Common myeloid progenitor, CD34-positive (primary cell): ENCODE measurements around the gene FLT4.

Experiments used
- CTCF ChIA-PET: fragments of 350-600 bp; sonication (Branson Sonifier 250); formaldehyde crosslinking; loops from one replicate; lab custom pipeline; 2021; ENCODE audit warnings: antibody characterized with exemption; lab: Charles Lee
- POLR2A ChIA-PET: fragments of 350-600 bp; sonication (Branson Sonifier 250); formaldehyde crosslinking; loops from one replicate; lab custom pipeline; 2021; ENCODE audit warnings: antibody characterized with exemption; lab: Charles Lee
- DNase-seq, 3 donors: peaks; one replicate each; pipeline versions ENCODE4 v3.0.0 to v3.0.0-alpha.2; 2013
- H3K27ac ChIP-seq, 2 experiments: 1 replicate in 1 of 2; 2 replicates in 1 of 2; pipeline ENCODE4 v1.7.0; 2013; ENCODE audit warnings: inconsistent platforms in 2 of 2, low read length in 2 of 2, mild to moderate bottlenecking in 2 of 2, low read depth in 1 of 2, moderate library complexity in 1 of 2; ENCODE audit not compliant: severe bottlenecking in 2 of 2, insufficient read depth in 1 of 2, poor library complexity in 1 of 2
- H3K27me3 ChIP-seq, 5 experiments: replicated peaks in 2 of 5; 1 replicate in 3 of 5; 2 replicates in 2 of 5; pipeline versions ENCODE4 v1.6.1 to v1.7.0; 2013; ENCODE audit warnings: low read length in 4 of 5, mild to moderate bottlenecking in 2 of 5, moderate library complexity in 2 of 5, inconsistent platforms in 1 of 5; ENCODE audit not compliant: insufficient read depth in 5 of 5, control insufficient read depth in 4 of 5
- H3K36me3 ChIP-seq, 4 experiments: 1 replicate in 2 of 4; 2 replicates in 2 of 4; pipeline versions ENCODE4 v1.6.1 to v1.7.0; 2013; ENCODE audit warnings: low read length in 3 of 4, control low read depth in 1 of 4, mild to moderate bottlenecking in 1 of 4; ENCODE audit not compliant: control insufficient read depth in 4 of 4, insufficient read depth in 4 of 4
- H3K4me1 ChIP-seq, 4 experiments: 1 replicate in 3 of 4; 2 replicates in 1 of 4; pipeline versions ENCODE4 v1.6.1 to v1.7.1; 2013; ENCODE audit warnings: low read length in 3 of 4, mild to moderate bottlenecking in 3 of 4, control low read depth in 1 of 4, inconsistent platforms in 1 of 4, moderate library complexity in 1 of 4; ENCODE audit not compliant: control insufficient read depth in 4 of 4, insufficient read depth in 4 of 4; ENCODE audit errors: control extremely low read depth in 1 of 4
- H3K4me3 ChIP-seq, 7 experiments: 1 replicate in 4 of 7; 2 replicates in 3 of 7; pipeline versions ENCODE4 v1.5.1 to v1.7.0; 2013; ENCODE audit warnings: mild to moderate bottlenecking in 7 of 7, low read length in 6 of 7, moderate library complexity in 6 of 7, inconsistent platforms in 2 of 7, low read depth in 2 of 7, control low read depth in 1 of 7; ENCODE audit not compliant: insufficient read depth in 4 of 7, control insufficient read depth in 1 of 7; ENCODE audit errors: extremely low read depth in 1 of 7
- H3K9me3 ChIP-seq, 5 experiments: 1 replicate in 4 of 5; 2 replicates in 1 of 5; pipeline versions ENCODE4 v1.6.1 to v1.7.1; 2013; ENCODE audit warnings: low read length in 4 of 5, mild to moderate bottlenecking in 2 of 5, inconsistent platforms in 1 of 5, low read depth in 1 of 5, moderate library complexity in 1 of 5; ENCODE audit not compliant: control insufficient read depth in 4 of 5, insufficient read depth in 2 of 5; ENCODE audit errors: control extremely low read depth in 1 of 5
- WGBS: methylation state at CpG from one replicate; pipeline ENCODE4 v1.1.5; 2013; ENCODE audit not compliant: insufficient coverage; 5-methylcytosine and 5-hydroxymethylcytosine counted together

The FLT4 gene

DNA sequence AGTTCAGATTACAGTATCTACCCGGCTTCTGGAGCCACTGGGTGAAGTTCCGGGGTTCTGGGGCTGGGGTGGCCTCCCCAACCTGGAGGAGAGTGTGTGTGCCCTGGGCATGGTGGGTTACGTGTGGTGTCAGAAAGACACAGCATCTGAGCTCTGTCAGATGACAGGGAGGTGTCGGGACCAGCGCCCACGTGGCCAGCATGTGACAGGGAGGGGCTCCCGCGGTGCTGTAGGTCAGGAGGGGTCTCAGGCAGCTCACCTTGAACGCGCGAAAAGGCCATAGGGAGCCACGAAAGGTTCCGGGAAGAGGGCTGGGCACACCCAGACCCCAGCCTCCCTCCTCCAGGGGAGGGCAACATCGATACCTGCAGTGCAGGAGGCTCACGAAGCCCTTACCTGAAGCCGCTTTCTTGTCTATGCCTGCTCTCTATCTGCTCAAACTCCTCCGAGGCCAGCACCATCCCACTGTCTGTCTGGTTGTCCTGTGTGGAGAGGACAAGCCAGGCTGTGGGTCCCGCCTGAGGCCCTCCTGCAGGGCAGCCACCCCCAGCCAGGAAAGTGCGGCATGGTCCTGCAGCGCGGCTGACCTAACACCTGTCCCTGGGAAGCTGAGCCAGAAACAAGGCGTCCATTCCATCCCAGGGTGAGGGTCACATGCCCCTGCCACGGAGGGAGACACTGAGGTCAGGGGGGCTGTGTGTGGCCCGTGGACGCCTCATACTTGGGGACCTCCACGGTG lies 40.7 kb downstream of the FLT4 start:
- Histone ChIP-seq H3K4me3 (no peak overlapping the region), H3K27me3 (no peaks in the 10 kb centered on the region), H3K27ac (no peak overlapping the region), H3K9me3 (no peaks in the 10 kb centered on the region), H3K4me1 (no peaks in the 10 kb centered on the region), H3K36me3 (no peaks in the 10 kb centered on the region)
- no peak for DNase-seq
- ChIA-PET POLR2A (no interaction called here), CTCF (interaction anchor here (1.0 kb wide), 1 partner anchor 85 kb away, joined by 3 read pairs; no protein-coding TSS in a partner anchor)
- 95% methylated on average over 20 of the region's 26 CpGs for WGBS

DNA sequence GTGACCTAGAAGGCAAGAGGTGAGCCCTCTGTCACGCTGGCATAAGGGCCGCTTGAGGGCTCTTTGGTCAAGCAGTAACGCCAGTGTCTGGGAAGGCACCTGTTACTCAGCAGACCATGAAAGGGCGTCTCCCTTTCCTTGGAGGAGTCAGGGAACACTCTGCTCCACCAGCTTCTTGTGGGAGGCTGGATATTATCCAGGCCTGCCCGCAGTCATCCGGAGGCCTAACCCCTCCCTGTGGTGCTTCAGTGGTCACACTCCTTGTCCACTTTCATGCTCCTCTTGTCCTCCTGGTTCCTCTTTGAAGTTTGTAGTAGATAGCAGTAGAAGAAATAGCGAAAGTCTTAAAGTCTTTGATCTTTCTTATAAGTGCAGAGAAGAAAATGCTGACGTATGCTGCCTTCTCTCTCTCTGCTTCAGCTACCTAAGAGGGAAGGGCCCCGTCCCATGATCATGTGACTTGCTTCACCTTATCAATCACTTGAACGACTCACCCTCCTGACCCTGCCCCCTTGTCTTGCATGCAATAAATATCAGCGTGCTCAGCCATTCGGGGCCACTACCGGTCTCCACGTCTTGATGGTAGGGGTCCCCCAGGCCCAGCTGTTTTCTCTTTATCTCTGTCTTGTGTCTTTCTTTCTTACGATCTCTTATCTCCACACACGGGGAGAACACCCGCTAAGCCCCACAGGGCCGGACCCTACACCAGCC lies 41.4 kb downstream of the FLT4 start:
- Histone ChIP-seq H3K9me3 (no peaks in the 10 kb centered on the region), H3K27ac (no peak overlapping the region), H3K4me3 (no peak overlapping the region), H3K4me1 (no peaks in the 10 kb centered on the region), H3K36me3 (no peaks in the 10 kb centered on the region), H3K27me3 (no peaks in the 10 kb centered on the region)
- DNase-seq, result peak in 2 of 3 donors; percentile 16 to 42
- POLR2A ChIA-PET, result no interaction called here
- 71% methylated on average over 15 of the region's 18 CpGs for WGBS
- CTCF ChIA-PET, result interaction anchor here (0.9 to 1.0 kb wide), 2 partner anchors 36 to 82 kb away, joined by 4 read pairs; no protein-coding TSS in a partner anchor

DNA sequence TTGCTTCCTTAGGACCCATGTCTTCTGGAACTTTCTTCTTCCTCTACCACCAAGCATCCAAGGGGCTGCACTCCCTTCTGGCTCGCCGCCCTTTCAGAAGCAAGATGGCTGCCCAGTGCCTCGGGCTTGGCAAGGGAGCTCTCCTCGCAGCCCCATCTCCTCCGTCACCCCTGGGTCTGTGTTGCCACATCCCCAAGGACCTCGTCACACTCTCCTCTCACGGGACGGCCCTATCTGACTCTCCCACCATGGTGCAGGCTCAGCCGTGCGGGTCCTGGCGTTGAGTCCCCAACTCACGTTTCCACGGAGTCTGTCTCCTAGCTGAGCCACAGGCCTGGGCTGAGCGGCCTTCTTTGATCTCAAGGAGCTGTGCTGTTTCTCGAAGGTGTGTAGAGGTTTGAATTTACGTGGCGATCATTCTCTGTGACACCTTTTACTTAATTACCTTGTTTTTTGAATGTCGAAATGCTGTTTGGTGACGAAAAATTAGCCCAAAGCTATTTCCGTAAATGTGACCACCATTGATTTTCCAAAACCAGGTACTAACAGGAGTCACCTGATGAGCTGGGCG lies 43.1 kb downstream of the FLT4 start:
- Histone ChIP-seq H3K27me3 (no peaks in the 10 kb centered on the region), H3K27ac (no peak overlapping the region), H3K4me3 (no peak overlapping the region), H3K4me1 (no peaks in the 10 kb centered on the region), H3K36me3 (no peaks in the 10 kb centered on the region), H3K9me3 (no peaks in the 10 kb centered on the region)
- DNase-seq, result no peak
- CTCF ChIA-PET, result interaction anchor here (0.6 to 2.5 kb wide), 11 partner anchors 10 to 298 kb away, joined by 3 to 9 read pairs (median 3); partner anchors contain the start of gene SCGB3A1
- POLR2A ChIA-PET, result no interaction called here
- 89% methylated on average over 19 of the region's 21 CpGs for WGBS

DNA sequence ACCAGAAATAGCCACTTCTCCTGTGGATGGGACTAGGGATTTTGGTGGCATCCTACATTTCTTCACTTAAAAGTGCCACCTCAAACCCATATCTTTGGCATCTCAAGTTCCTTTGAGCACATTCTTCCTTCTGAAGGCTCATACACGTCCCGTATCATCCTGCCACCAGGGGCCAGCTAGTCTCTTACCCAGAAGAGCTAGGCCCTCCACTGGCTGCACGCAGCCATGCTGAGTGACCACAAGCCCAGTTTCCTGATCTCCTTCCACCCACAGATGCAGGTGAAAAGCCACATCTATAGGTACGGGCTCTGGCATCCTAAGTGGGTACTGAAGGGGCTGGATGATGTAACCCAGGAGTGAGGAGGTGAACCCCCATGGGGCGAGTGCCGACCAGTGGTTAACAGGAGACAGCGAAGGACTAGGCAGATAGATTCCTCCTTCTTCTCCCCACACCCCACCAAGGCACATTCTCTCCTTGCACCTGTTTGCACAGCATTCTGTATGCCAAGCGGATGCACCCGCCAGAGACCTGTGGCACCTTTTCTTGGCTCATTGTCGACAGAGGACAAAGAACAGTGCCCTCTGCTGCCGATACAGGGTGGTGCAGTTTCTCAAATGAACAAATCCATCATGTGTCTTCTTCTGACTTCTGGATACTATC lies 43.7 kb downstream of the FLT4 start:
- POLR2A ChIA-PET, result no interaction called here
- no peaks in the 10 kb centered on the region for H3K4me1 ChIP-seq

DNA sequence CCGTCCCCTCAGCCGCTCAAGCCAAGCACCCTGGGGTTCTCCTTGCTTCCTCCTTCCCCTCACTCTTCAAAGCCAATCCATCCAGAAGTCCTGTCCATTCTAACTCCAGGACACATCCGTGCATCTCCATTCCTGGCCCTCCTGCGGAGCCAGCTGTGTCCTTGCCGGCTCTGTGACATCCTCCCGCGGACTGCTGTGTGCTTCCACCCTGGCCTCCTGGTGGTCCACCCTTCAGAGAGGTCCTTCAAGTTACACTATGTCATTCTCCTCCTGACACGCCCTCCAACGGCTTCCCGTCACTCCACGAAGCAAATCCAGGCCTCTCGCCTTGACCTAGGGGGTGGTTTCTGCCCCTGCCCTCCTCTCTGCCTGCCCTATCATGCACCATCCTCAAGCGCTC lies 45.1 kb downstream of the FLT4 start:
- H3K36me3 ChIP-seq, result no peaks in the 10 kb centered on the region
- no peak overlapping the region for H3K4me3 ChIP-seq
- DNase-seq, result no peak
- no peaks in the 10 kb centered on the region for H3K4me1 ChIP-seq
- ChIA-PET POLR2A (no interaction called here), CTCF (interaction anchor here (1.8 kb wide), 1 partner anchor 86 kb away, joined by 3 read pairs; no protein-coding TSS in a partner anchor)
- no peaks in the 10 kb centered on the region for H3K9me3 ChIP-seq
- no peak overlapping the region for H3K27ac ChIP-seq
- H3K27me3 ChIP-seq, result no peaks in the 10 kb centered on the region
- 96% methylated on average over 12 of the region's 13 CpGs for whole genome bisulfite sequencing

More for the DNA sequence above, 43.7 kb downstream of the FLT4 start:
- H3K36me3 ChIP-seq, result no peaks in the 10 kb centered on the region
- WGBS, result 57% methylated on average over 10 of the region's 11 CpGs
- no peak overlapping the region for H3K27ac ChIP-seq
- CTCF ChIA-PET, result interaction anchor here (0.9 to 2.5 kb wide), 8 partner anchors 9 to 297 kb away, joined by 3 to 9 read pairs (median 3); partner anchors contain the start of gene SCGB3A1
- no peaks in the 10 kb centered on the region for H3K9me3 ChIP-seq
- DNase-seq, result peak; percentile 59 to 80 (median 69)
- no peak overlapping the region for H3K4me3 ChIP-seq
- H3K27me3 ChIP-seq, result no peaks in the 10 kb centered on the region

DNA sequence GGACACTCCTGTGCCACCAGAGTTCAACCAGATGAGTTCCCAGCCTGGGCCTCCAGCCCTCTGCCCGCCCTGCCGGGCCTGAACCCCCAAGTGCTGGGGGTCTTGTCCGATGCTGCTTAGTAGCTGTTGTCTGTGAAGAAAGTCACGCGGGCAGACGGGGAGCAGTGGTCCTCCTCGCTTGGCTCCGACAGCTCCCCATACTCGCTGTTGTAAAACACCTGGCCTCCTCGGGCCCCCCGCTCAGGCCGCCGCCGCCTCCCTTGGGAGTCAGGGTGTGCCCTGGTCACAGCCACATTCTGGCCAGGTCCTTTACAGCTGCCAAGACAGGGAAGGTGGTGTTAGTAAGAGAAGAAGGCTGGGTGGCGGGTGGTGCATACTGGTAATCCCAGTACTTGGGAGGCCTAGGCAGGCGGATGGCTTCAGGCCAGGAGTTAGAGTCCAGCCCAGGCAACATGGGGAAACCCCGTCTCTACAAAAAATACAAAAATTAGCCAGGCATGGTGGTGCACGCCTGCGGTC lies 46.3 kb downstream of the FLT4 start:
- Histone ChIP-seq H3K4me3 (no peak overlapping the region), H3K27me3 (no peaks in the 10 kb centered on the region), H3K27ac (no peak overlapping the region), H3K9me3 (no peaks in the 10 kb centered on the region), H3K4me1 (no peaks in the 10 kb centered on the region), H3K36me3 (no peaks in the 10 kb centered on the region)
- 97% methylated on average over 16 of the region's 19 CpGs for WGBS
- no peak for DNase-seq
- ChIA-PET CTCF (interaction anchor here (1.1 to 1.3 kb wide), 2 partner anchors 8 to 78 kb away, joined by 3 read pairs; no protein-coding TSS in a partner anchor), POLR2A (no interaction called here)
